H1 (cell line): ENCODE data around the gene EML5. TPM values are rescaled to one million over a fixed set of nuclear protein-coding genes. Genes with fewer than 3 reads are reported as not detected.

Source experiments
- ATF2 ChIP-seq: IDR thresholded peaks from 2 replicates; pipeline ENCODE4 v1.6.1; 2012; ENCODE audit warnings: low read length, inconsistent platforms
- CREB1 ChIP-seq: IDR thresholded peaks from 2 replicates; pipeline ENCODE4 v1.6.1; 2012; ENCODE audit warnings: inconsistent platforms
- EP300 ChIP-seq, 2 experiments: IDR thresholded peaks; 1 replicate in 1 of 2; 2 replicates in 1 of 2; pipeline ENCODE4 v1.6.1; 2011 to 2012; ENCODE audit warnings: low read depth in 2 of 2, low read length in 2 of 2, mild to moderate bottlenecking in 2 of 2, borderline replicate concordance in 1 of 2, inconsistent platforms in 1 of 2, moderate library complexity in 1 of 2
- HDAC6 ChIP-seq: IDR thresholded peaks from one replicate; pipeline ENCODE4 v1.7.1; 2012; ENCODE audit warnings: low read depth, mild to moderate bottlenecking, inconsistent platforms, low read length, moderate library complexity
- SP1 ChIP-seq: IDR thresholded peaks from 2 replicates; pipeline ENCODE4 v1.6.1; 2011; ENCODE audit warnings: low read depth, low read length
- SRF ChIP-seq: IDR thresholded peaks from 2 replicates; pipeline ENCODE4 v1.6.1; 2011; ENCODE audit warnings: mild to moderate bottlenecking, low read depth, low read length, moderate library complexity
- TAF1 ChIP-seq: IDR thresholded peaks from 2 replicates; pipeline ENCODE4 v1.6.1; 2011; ENCODE audit warnings: mild to moderate bottlenecking, low read depth, low read length
- polyA plus RNA-seq, 7 experiments: library from polyadenylated mRNA; depleted of rRNA in 3 of 7; stranded (reverse) in 5 of 7; unstranded in 2 of 7; fragments of >200 nt in 5 of 7; fragments of 200-250 nt in 2 of 7; gene quantifications; 1 replicate in 5 of 7; 2 replicates in 1 of 7; 4 replicates in 1 of 7; pipeline versions ENCODE4 v1.2.1 to v1.2.3, GENCODE V29; 2011 to 2013; ENCODE audit warnings: missing spikeins in 2 of 7, mixed read lengths in 2 of 7
- total RNA-seq: library from RNA; stranded (reverse); fragmentation: NEBNext Ultra II Directional; extraction: Animal tissue kit (Norgen Biotek cat#: 25700); gene quantifications from 2 replicates; pipeline ENCODE4 v1.2.1, GENCODE V29; 2021

EML5 gene
- total and polyA plus RNA-seq, 2 of the 8 experiments (the other 6 are each of a cell fraction or from before 2014, with no cell fraction given), result 0.39 to 0.88 TPM

- TF ChIP-seq EP300 (IDR thresholded peaks at IDR 0.05; ENCODE audit: borderline replicate concordance in 1 of 2, low read depth in 2 of 2, low read length in 2 of 2) (no peak), SP1 (no peak), HDAC6 (no peak), TAF1 (no peak), SRF (no peak), CREB1 (no peak), ATF2 (no peak)
- TF ChIP-seq, all 59 proteins: peak for 0
These were observed 179.2 kb downstream of the EML5 start (continued) for GRCh38 chr14:88613552-88614010.
